ENCODE measurements around the gene CYP27A1.

GRCh38 chr2:218798767-218799504 is 17.0 kb downstream of the CYP27A1 start:
- no peak for TF ChIP-seq POLR2A (IDR thresholded peaks at IDR 0.05; ENCODE audit: low read length)
- no peak for TF ChIP-seq GATA1 (IDR thresholded peaks at IDR 0.05; ENCODE audit: low read depth, low read length)

All from erythroblast (primary cell).